Natural killer cell (primary cell): ENCODE data around the gene SMARCA2. TPM values are rescaled to one million over a fixed set of nuclear protein-coding genes. Genes with fewer than 3 reads are reported as not detected.
A peak's percentile ranks its signal among the peaks of the same experiment; 100 is the strongest.

Source experiments
- ATAC-seq, 3 donors: fragments of 150-1000 bp in 2 of 3; fragments of 200-7000 bp in 1 of 3; cut with Tn5 transposase; 1 replicate in 1 of 3; 2 replicates in 2 of 3; pipeline ENCODE4 v1.10.0; 2021; ENCODE audit warnings: mild to moderate bottlenecking in 2 of 3, moderate library complexity in 2 of 3
- DNase-seq, 2 donors: peaks; one replicate each; pipeline versions ENCODE4 v3.0.0 to v3.0.0-alpha.2; 2013 to 2021; ENCODE audit warnings: mixed read lengths in 1 of 2
- H3K27ac ChIP-seq: one replicate; pipeline ENCODE4 v1.5.1; 2013; ENCODE audit warnings: mild to moderate bottlenecking, low read length
- H3K27me3 ChIP-seq: one replicate; pipeline ENCODE4 v1.6.1; 2013; ENCODE audit warnings: low read length; ENCODE audit not compliant: control insufficient read depth, insufficient read depth
- H3K36me3 ChIP-seq: one replicate; pipeline ENCODE4 v1.6.1; 2013; ENCODE audit warnings: low read length; ENCODE audit not compliant: control insufficient read depth, insufficient read depth
- H3K4me1 ChIP-seq: one replicate; pipeline ENCODE4 v1.6.1; 2013; ENCODE audit warnings: low read length; ENCODE audit not compliant: control insufficient read depth, insufficient read depth
- H3K4me3 ChIP-seq: one replicate; pipeline ENCODE4 v1.5.1; 2013; ENCODE audit warnings: low read length
- H3K9me3 ChIP-seq: one replicate; pipeline ENCODE4 v1.6.1; 2013; ENCODE audit warnings: low read length; ENCODE audit not compliant: control insufficient read depth, insufficient read depth
- H3K27ac Mint-ChIP-seq, 2 donors: one replicate each; pipeline ENCODE4 v1.8.0; 2022; ENCODE audit warnings: mild to moderate bottlenecking in 2 of 2, mixed read lengths in 2 of 2, moderate library complexity in 1 of 2
- H3K27me3 Mint-ChIP-seq, 2 donors: one replicate each; pipeline ENCODE4 v1.8.0; 2022; ENCODE audit warnings: low read depth in 2 of 2, mixed read lengths in 2 of 2
- H3K36me3 Mint-ChIP-seq: one replicate; pipeline ENCODE4 v1.8.0; 2022; ENCODE audit warnings: mixed read lengths
- H3K4me1 Mint-ChIP-seq, 2 donors: one replicate each; pipeline ENCODE4 v1.8.0; 2022; ENCODE audit warnings: mixed read lengths in 2 of 2
- H3K4me3 Mint-ChIP-seq: one replicate; pipeline ENCODE4 v1.8.0; 2022; ENCODE audit warnings: mild to moderate bottlenecking, moderate library complexity, mixed read lengths
- H3K9me3 Mint-ChIP-seq, 2 donors: one replicate each; pipeline ENCODE4 v1.8.0; 2022; ENCODE audit warnings: mixed read lengths in 2 of 2
- CTCF ChIP-seq: fragments of 200-600 bp; IDR thresholded peaks from one replicate; pipeline ENCODE4 v1.8.0; 2022; ENCODE audit warnings: antibody characterized with exemption
- WGBS: methylation state at CpG from one replicate; pipeline ENCODE4 v1.1.7; 2013; ENCODE audit warnings: missing lambda C conversion rate; ENCODE audit not compliant: insufficient coverage; 5-methylcytosine and 5-hydroxymethylcytosine counted together
- intact Hi-C: fragments of 100-400 bp; cut with micrococcal nuclease; formaldehyde crosslinking; loops from one replicate; pipeline ENCODE4 v1.14.2; 2022
- total RNA-seq, 4 donors: library from RNA; stranded (reverse); fragments of 120-200 nt in 1 of 4; gene quantifications; one replicate each; pipeline versions ENCODE4 v1.2.3 to v1.2.4, GENCODE V29; 2013 to 2022

SMARCA2 gene
- total RNA-seq, 3 donors from 2014 or later (not counting 1 experiment from before 2014, with no cell fraction given), result 303 to 324 (median 308) TPM

DNA sequence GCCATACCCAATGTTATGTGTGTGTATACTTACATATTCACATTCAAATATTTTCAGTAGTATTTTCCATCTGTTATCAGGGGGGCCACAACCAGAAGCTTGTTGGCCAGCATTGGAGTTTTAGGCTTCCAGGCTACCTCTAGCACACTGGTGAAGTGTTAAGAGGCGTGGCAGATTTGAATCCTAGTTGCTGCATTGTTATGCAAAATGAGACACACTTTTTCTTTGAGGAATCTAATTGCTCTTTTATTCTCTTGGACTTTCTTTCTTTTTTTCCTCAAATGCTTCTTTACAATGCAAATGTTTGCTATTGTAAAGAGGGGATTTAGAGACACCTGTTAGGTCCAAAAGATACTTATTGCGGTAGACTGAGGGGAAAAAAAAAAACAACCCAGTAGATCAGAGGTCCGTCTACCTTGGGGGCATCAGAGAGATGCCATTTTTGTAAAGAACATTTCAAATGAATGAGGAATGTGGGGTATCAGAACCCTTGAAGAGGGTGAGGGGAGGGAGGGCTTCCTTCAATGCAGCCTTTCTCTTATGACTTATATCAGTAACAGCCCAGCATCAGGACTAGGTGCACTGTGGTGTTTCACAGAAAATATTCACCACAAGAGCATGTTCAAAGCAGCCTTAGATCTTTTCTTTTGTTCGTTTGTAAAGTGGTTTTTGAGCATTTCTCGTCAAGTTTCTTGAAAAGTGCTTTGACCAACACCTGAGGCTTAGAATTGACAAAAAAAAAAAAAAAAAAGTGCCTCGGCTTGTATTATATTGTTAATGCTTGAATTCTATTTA lies 3.8 kb downstream of the SMARCA2 start:
- Histone ChIP-seq H3K4me3 (peak overlapping the region; percentile 97), H3K36me3 (no peaks in the 10 kb centered on the region), H3K27me3 (no peaks in the 10 kb centered on the region), H3K9me3 (no peaks in the 10 kb centered on the region), H3K4me1 (peaks cover 28% of the 10 kb centered on the region), H3K27ac (peak overlapping the region; percentile 89)
- intact Hi-C loops, result loop anchor here (5.0 to 10.0 kb wide), 3 partner anchors 136 to 1744 kb away; partner anchors contain the start of gene RFX3
- no peaks in the 10 kb centered on the region for H3K27me3 Mint-ChIP-seq
- H3K4me3 Mint-ChIP-seq, result peak overlapping the region; percentile 99
- DNase-seq (peak in 1 of 2 donors; percentile 73), ATAC-seq (no peak)
- 22% methylated on average over 4 of the region's 6 CpGs for WGBS
- H3K36me3 Mint-ChIP-seq, result no peaks in the 10 kb centered on the region
- peaks cover 63 to 73% of the 10 kb centered on the region in 2 donors for H3K4me1 Mint-ChIP-seq
- TF ChIP-seq CTCF, result no peak
- H3K27ac Mint-ChIP-seq, result peak overlapping the region; percentile 97 to 99
- H3K9me3 Mint-ChIP-seq, result no peaks in the 10 kb centered on the region

GRCh38 chr9:2019723-2020122 lies 4.6 kb downstream of the SMARCA2 start:
- WGBS, result no CpG with 5 or more reads among the region's 1 CpG
- no peak overlapping the region for H3K27ac ChIP-seq
- no peaks in the 10 kb centered on the region for H3K36me3 Mint-ChIP-seq

DNA sequence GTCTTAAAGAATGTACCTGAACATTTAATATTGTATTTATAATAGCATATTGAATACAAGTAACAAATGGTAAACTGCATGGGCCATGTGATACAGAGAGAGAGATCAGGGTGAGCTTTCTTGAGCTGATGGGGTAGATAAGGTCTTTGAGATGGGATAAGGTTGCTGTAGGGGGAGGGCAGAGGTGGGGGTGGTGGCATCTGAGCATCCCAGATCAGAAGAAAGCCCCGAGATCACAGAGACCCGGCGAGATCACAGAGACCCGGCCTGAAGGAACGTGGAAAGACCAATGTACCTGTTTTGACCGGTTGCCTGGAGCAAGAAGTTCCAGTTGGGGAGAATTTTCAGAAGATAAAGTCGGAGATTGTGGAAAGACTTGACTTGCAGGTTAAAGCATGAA lies 6.6 kb downstream of the SMARCA2 start:
- ATAC-seq (no peak), DNase-seq (peak in 1 of 2 donors; percentile 21)
- H3K27me3 ChIP-seq, result no peaks in the 10 kb centered on the region
- peaks cover 39% of the 10 kb centered on the region for H3K4me1 ChIP-seq
- peak overlapping the region; percentile 90 to 97 for H3K27ac Mint-ChIP-seq
- no peaks in the 10 kb centered on the region for H3K9me3 ChIP-seq
- peak overlapping the region; percentile 82 for H3K27ac ChIP-seq
- H3K27me3 Mint-ChIP-seq, result no peaks in the 10 kb centered on the region
- intact Hi-C loops, result no loop called here
- H3K4me1 Mint-ChIP-seq, result peaks cover 90% of the 10 kb centered on the region in 2 donors
- no peak for TF ChIP-seq CTCF
- no peak overlapping the region for H3K4me3 ChIP-seq
- H3K9me3 Mint-ChIP-seq, result no peaks in the 10 kb centered on the region
- H3K36me3 Mint-ChIP-seq, result no peaks in the 10 kb centered on the region
- H3K36me3 ChIP-seq, result peaks cover 2% of the 10 kb centered on the region
- WGBS, result 47% methylated on average over 7 of the region's 7 CpGs
- peak overlapping the region; percentile 82 for H3K4me3 Mint-ChIP-seq

More at GRCh38 chr9:2019723-2020122, 4.6 kb downstream of the SMARCA2 start:
- ATAC-seq (no peak), DNase-seq (no peak)
- peak overlapping the region; percentile 97 to 99 for H3K27ac Mint-ChIP-seq
- TF ChIP-seq CTCF, result no peak
- intact Hi-C loops, result loop anchor here (5.0 to 10.0 kb wide), 3 partner anchors 135 to 1745 kb away; partner anchors contain the start of gene RFX3
- peak overlapping the region; percentile 78 for H3K4me3 Mint-ChIP-seq
- Histone ChIP-seq H3K4me3 (no peak overlapping the region), H3K9me3 (no peaks in the 10 kb centered on the region), H3K36me3 (peaks cover 2% of the 10 kb centered on the region), H3K27me3 (no peaks in the 10 kb centered on the region), H3K4me1 (peaks cover 24% of the 10 kb centered on the region)
- H3K9me3 Mint-ChIP-seq, result no peaks in the 10 kb centered on the region
- H3K4me1 Mint-ChIP-seq, result peaks cover 70 to 77% of the 10 kb centered on the region in 2 donors
- no peaks in the 10 kb centered on the region for H3K27me3 Mint-ChIP-seq
